ENCODE data around the gene ESRRA. TPM values are rescaled to one million over a fixed set of nuclear protein-coding genes. Genes with fewer than 3 reads are reported as not detected.
"Not testable (repeated sequence)": the region's sequence is repeated elsewhere in the genome, so short reads cannot be mapped to it uniquely, and the experiment has no call there.

ESRRA gene
- total RNA-seq, 4 donors from 2014 or later: 63.5 to 95.8 (median 76.1) TPM

GRCh38 chr11:64313491-64314145 is 8.3 kb downstream of the ESRRA start:
- 49% methylated on average over 6 of the region's 18 CpGs for WGBS
- intact Hi-C loops (cut with DNase I): no loop called here
- H3K27me3 ChIP-seq: no peaks in the 10 kb centered on the region
- H3K36me3 ChIP-seq: peaks cover 12 to 42% (median 34%) of the 10 kb centered on the region in 4 donors
- H3K9me3 ChIP-seq: no peaks in the 10 kb centered on the region
- TF ChIP-seq POLR2A (IDR thresholded peaks at IDR 0.05; ENCODE audit: low read depth) (no peak), EP300 (IDR thresholded peaks at IDR 0.05) (no peak), CTCF (IDR thresholded peaks at IDR 0.05) (no peak), POLR2AphosphoS5 (IDR thresholded peaks at IDR 0.05) (no peak)
- H3K4me1 ChIP-seq: peaks cover 16 to 45% (median 33%) of the 10 kb centered on the region in 4 donors
- DNase-seq (ENCODE audit: extremely low spot score): no peak
- H3K27ac ChIP-seq (replicated peaks in 1 of 4): peak overlapping the region; percentile 50 to 73 (median 66)
- H3K4me3 ChIP-seq: peak overlapping the region in 1 of 4 donors; percentile 35

- H3K4me3 ChIP-seq: peak overlapping the region in 1 of 4 donors; percentile 35
- no peak for DNase-seq (ENCODE audit: extremely low spot score)
- no peaks in the 10 kb centered on the region for H3K9me3 ChIP-seq
- peaks cover 12 to 37% (median 34%) of the 10 kb centered on the region in 4 donors for H3K36me3 ChIP-seq
- no peaks in the 10 kb centered on the region for H3K27me3 ChIP-seq
- TF ChIP-seq POLR2AphosphoS5 (IDR thresholded peaks at IDR 0.05) (no peak), CTCF (IDR thresholded peaks at IDR 0.05) (no peak), EP300 (IDR thresholded peaks at IDR 0.05) (no peak), POLR2A (IDR thresholded peaks at IDR 0.05; ENCODE audit: low read depth) (no peak)
- H3K27ac ChIP-seq (replicated peaks in 1 of 4): peak overlapping the region; percentile 50 to 73 (median 66)
- intact Hi-C loops (cut with DNase I): no loop called here
- peaks cover 23 to 51% (median 39%) of the 10 kb centered on the region in 4 donors for H3K4me1 ChIP-seq
- WGBS: 74% methylated on average over 9 of the region's 19 CpGs
These were observed 9.0 kb downstream of the ESRRA start for GRCh38 chr11:64314146-64314804.

GRCh38 chr11:64314805-64315561 is 9.7 kb downstream of the ESRRA start:
- Histone ChIP-seq H3K27ac (replicated peaks in 1 of 4) (peak overlapping the region in 1 of 4 donors; percentile 59), H3K36me3 (peaks cover 12 to 40% (median 34%) of the 10 kb centered on the region in 4 donors), H3K9me3 (no peaks in the 10 kb centered on the region), H3K4me1 (peaks cover 27 to 58% (median 42%) of the 10 kb centered on the region in 4 donors), H3K27me3 (no peaks in the 10 kb centered on the region), H3K4me3 (no peak overlapping the region)
- WGBS: 93% methylated on average over 19 of the region's 24 CpGs
- TF ChIP-seq EP300 (IDR thresholded peaks at IDR 0.05) (no peak), POLR2A (IDR thresholded peaks at IDR 0.05; ENCODE audit: low read depth) (no peak), POLR2AphosphoS5 (IDR thresholded peaks at IDR 0.05) (no peak), CTCF (IDR thresholded peaks at IDR 0.05) (no peak)
- intact Hi-C loops (cut with DNase I): no loop called here
- DNase-seq (ENCODE audit: extremely low spot score): no peak

GRCh38 chr11:64315667-64316526 is 10.6 kb downstream of the ESRRA start:
- DNase-seq (ENCODE audit: extremely low spot score); intact Hi-C loops (cut with DNase I); H3K9me3 ChIP-seq; H3K27me3 ChIP-seq: not testable (repeated sequence)
- Histone ChIP-seq H3K4me1 (peaks cover 27 to 59% (median 42%) of the 10 kb centered on the region in 4 donors), H3K4me3 (peak overlapping the region in 1 of 4 donors; percentile 84), H3K27ac (replicated peaks in 1 of 4) (peak overlapping the region; percentile 94 to 99 (median 96)), H3K36me3 (peaks cover 12 to 43% (median 40%) of the 10 kb centered on the region in 4 donors)
- 63% methylated on average over 9 of the region's 25 CpGs for WGBS
